HepG2 (cell line): Measurements from ENCODE around the gene IFIH1. TPM values are rescaled to one million over a fixed set of nuclear protein-coding genes. Genes with fewer than 3 reads are reported as not detected.

ENCODE experiments used
- ADNP ChIP-seq: sonication (generic); formaldehyde crosslinking; IDR thresholded peaks from 2 replicates; pipeline ENCODE4 v1.4.0; 2020; ENCODE audit warnings: missing genetic modification reagents
- CHCHD3 ChIP-seq: sonication (generic); formaldehyde crosslinking; IDR thresholded peaks from 2 replicates; pipeline ENCODE4 v1.8.0; 2022; ENCODE audit warnings: mild to moderate bottlenecking, missing genetic modification reagents, moderate library complexity
- DR1 ChIP-seq: sonication (generic); formaldehyde crosslinking; IDR thresholded peaks from 2 replicates; pipeline ENCODE4 v1.8.0; 2021; ENCODE audit warnings: mild to moderate bottlenecking, missing genetic modification reagents, inconsistent platforms
- NR2F1 ChIP-seq, 2 experiments: fragments of 450-650 bp in 1 of 2; formaldehyde crosslinking in 1 of 2; IDR thresholded peaks; 2 replicates each; pipeline versions ENCODE4 v1.5.0 to v1.6.1; 2016 to 2020; ENCODE audit warnings: mild to moderate bottlenecking in 1 of 2, missing compliant biosample characterization in 1 of 2, missing genetic modification reagents in 1 of 2, moderate library complexity in 1 of 2
- PCBP2 ChIP-seq: fragments of 200-400 bp; formaldehyde crosslinking; optimal IDR thresholded peaks from 2 replicates; pipeline ENCODE3; 2018; ENCODE audit warnings: low read length, low read depth; ENCODE audit not compliant: poor library complexity, severe bottlenecking
- TCF7L2 ChIP-seq: IDR thresholded peaks from 2 replicates; pipeline ENCODE4 v1.6.1; 2011; ENCODE audit warnings: mild to moderate bottlenecking, low read depth, low read length, moderate library complexity
- TGIF2 ChIP-seq: IDR thresholded peaks from 2 replicates; pipeline ENCODE4 v1.6.1; 2016; ENCODE audit warnings: control low read depth, missing compliant biosample characterization
- TOPORS ChIP-seq: sonication (generic); formaldehyde crosslinking; IDR thresholded peaks from 2 replicates; pipeline ENCODE4 v1.8.0; 2023; ENCODE audit warnings: mild to moderate bottlenecking, missing genetic modification reagents
- XBP1 ChIP-seq: sonication (generic); formaldehyde crosslinking; IDR thresholded peaks from 2 replicates; pipeline ENCODE4 v1.5.0; 2020; ENCODE audit warnings: missing genetic modification reagents
- ZNF441 ChIP-seq: sonication (generic); formaldehyde crosslinking; IDR thresholded peaks from 2 replicates; pipeline ENCODE4 v1.7.0; 2021; ENCODE audit warnings: missing genetic modification reagents, borderline replicate concordance
- ZNF672 ChIP-seq: sonication (generic); formaldehyde crosslinking; IDR thresholded peaks from 2 replicates; pipeline ENCODE4 v1.8.1; 2022; ENCODE audit warnings: missing genetic modification reagents
- ZSCAN29 ChIP-seq: sonication (generic); formaldehyde crosslinking; conservative IDR thresholded peaks from 2 replicates; pipeline ENCODE4 v1.4.0; 2020; ENCODE audit warnings: mild to moderate bottlenecking, missing genetic modification reagents
- polyA plus RNA-seq, 8 experiments: library from polyadenylated mRNA; depleted of rRNA in 3 of 8; stranded (reverse) in 7 of 8; unstranded in 1 of 8; fragments of >200 nt; fragmentation: Illumina TruSeq in 4 of 8; extraction: Trizol in 4 of 8; gene quantifications; 2 replicates each; pipeline versions ENCODE4 v1.2.1 to v1.2.3, GENCODE V29; 2011 to 2016; ENCODE audit warnings: low read depth in 4 of 8, missing spikeins in 1 of 8, mixed read lengths in 1 of 8; ENCODE audit not compliant: insufficient read depth in 1 of 8
- total RNA-seq, 5 experiments: library from RNA; depleted of rRNA; stranded (reverse); fragments of >200 nt; fragmentation: Illumina TruSeq; extraction: Trizol; gene quantifications; 2 replicates each; pipeline ENCODE4 v1.2.3, GENCODE V29; 2016; ENCODE audit warnings: low read depth in 1 of 5
- TF ChIP-seq, protein P1 (sequence below): sonication (generic); formaldehyde crosslinking; IDR thresholded peaks from 2 replicates; pipeline ENCODE4 v1.4.0; 2020; ENCODE audit warnings: missing genetic modification reagents, mild to moderate bottlenecking, borderline replicate concordance
- TF ChIP-seq, protein P2 (sequence below): sonication (generic); formaldehyde crosslinking; IDR thresholded peaks from 2 replicates; pipeline ENCODE4 v1.4.0; 2020; ENCODE audit warnings: missing genetic modification reagents
- TF ChIP-seq, protein P3 (sequence below): sonication (generic); formaldehyde crosslinking; IDR thresholded peaks from 2 replicates; pipeline ENCODE4 v1.5.1; 2020; ENCODE audit warnings: missing genetic modification reagents, mild to moderate bottlenecking, borderline replicate concordance
- TF ChIP-seq, protein P4 (sequence below): sonication (generic); formaldehyde crosslinking; IDR thresholded peaks from 2 replicates; pipeline ENCODE4 v1.4.0; 2020; ENCODE audit warnings: missing genetic modification reagents
- TF ChIP-seq, protein P5 (sequence below): IDR thresholded peaks from 2 replicates; pipeline ENCODE4 v1.6.1; 2016; ENCODE audit warnings: low read depth, control low read depth

Gene IFIH1
- total and polyA plus RNA-seq, 2 of the 13 experiments (the other 11 are each of a cell fraction or from before 2014, with no cell fraction given): 1.5 to 11.5 TPM

DNA sequence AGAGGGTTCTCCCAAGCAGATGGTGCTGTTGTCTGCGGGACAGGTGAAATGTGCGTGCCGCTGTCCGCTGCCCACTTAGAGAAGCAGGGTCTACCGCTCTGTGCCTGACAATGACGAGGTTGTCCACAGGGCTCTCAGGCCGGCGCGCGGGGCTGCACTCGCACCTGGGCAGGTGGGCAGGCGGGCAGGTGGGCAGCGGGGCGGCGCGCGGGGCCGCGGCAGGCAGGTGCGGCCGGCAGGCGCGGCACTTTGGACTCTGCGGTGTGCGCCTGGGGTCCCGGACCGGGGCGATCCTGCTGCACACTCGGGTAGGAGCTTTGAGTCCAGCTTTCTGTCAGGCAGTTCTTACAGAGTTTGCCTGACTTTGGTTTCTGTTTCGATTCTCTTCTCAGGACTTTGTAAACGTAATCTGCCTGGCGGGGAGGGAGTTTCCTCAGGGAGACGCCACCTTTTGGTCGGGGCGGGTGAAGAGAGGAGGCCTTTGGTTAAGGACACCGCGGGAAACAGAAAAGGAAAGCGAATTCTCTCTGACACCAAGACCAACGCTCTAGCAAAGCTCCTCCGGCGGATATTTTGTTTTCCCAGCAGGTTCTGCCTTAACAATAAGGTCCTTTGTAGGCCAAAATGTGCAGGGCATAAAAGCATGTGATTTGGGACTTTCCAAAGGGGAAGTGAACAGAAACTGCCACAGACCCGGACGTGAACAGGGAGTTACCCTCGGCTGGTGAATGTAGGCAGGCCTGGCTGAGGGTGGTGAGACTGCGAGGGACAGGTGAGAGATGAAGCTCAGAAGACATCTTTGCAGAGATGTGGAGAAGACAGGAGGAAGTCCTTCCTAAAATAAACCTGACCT lies at the start of gene IFIH1 (continued):
- TF ChIP-seq ZNF441 (CRISPR knock-in tag) (no peak), ZSCAN29 (no peak), TOPORS (CRISPR knock-in tag) (peak; percentile 85), ADNP (CRISPR knock-in tag) (no peak), NR2F1 (CRISPR knock-in tag; IDR thresholded peaks at IDR 0.05) (no peak), CHCHD3 (no peak), PCBP2 (no peak), TCF7L2 (no peak), XBP1 (CRISPR knock-in tag) (no peak), ZNF672 (CRISPR knock-in tag) (no peak), DR1 (CRISPR knock-in tag) (no peak), TGIF2 (CRISPR knock-in tag) (no peak)
- TF ChIP-seq, protein P1, sequence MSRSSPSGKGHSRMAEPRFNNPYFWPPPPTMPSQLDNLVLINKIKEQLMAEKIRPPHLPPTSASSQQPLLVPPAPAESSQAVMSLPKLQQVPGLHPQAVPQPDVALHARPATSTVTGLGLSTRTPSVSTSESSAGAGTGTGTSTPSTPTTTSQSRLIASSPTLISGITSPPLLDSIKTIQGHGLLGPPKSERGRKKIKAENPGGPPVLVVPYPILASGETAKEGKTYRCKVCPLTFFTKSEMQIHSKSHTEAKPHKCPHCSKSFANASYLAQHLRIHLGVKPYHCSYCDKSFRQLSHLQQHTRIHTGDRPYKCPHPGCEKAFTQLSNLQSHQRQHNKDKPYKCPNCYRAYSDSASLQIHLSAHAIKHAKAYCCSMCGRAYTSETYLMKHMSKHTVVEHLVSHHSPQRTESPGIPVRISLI: no peak
- TF ChIP-seq, protein P2, sequence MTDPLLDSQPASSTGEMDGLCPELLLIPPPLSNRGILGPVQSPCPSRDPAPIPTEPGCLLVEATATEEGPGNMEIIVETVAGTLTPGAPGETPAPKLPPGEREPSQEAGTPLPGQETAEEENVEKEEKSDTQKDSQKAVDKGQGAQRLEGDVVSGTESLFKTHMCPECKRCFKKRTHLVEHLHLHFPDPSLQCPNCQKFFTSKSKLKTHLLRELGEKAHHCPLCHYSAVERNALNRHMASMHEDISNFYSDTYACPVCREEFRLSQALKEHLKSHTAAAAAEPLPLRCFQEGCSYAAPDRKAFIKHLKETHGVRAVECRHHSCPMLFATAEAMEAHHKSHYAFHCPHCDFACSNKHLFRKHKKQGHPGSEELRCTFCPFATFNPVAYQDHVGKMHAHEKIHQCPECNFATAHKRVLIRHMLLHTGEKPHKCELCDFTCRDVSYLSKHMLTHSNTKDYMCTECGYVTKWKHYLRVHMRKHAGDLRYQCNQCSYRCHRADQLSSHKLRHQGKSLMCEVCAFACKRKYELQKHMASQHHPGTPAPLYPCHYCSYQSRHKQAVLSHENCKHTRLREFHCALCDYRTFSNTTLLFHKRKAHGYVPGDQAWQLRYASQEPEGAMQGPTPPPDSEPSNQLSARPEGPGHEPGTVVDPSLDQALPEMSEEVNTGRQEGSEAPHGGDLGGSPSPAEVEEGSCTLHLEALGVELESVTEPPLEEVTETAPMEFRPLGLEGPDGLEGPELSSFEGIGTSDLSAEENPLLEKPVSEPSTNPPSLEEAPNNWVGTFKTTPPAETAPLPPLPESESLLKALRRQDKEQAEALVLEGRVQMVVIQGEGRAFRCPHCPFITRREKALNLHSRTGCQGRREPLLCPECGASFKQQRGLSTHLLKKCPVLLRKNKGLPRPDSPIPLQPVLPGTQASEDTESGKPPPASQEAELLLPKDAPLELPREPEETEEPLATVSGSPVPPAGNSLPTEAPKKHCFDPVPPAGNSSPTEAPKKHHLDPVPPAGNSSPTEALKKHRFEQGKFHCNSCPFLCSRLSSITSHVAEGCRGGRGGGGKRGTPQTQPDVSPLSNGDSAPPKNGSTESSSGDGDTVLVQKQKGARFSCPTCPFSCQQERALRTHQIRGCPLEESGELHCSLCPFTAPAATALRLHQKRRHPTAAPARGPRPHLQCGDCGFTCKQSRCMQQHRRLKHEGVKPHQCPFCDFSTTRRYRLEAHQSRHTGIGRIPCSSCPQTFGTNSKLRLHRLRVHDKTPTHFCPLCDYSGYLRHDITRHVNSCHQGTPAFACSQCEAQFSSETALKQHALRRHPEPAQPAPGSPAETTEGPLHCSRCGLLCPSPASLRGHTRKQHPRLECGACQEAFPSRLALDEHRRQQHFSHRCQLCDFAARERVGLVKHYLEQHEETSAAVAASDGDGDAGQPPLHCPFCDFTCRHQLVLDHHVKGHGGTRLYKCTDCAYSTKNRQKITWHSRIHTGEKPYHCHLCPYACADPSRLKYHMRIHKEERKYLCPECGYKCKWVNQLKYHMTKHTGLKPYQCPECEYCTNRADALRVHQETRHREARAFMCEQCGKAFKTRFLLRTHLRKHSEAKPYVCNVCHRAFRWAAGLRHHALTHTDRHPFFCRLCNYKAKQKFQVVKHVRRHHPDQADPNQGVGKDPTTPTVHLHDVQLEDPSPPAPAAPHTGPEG (CRISPR knock-in tag): no peak
- TF ChIP-seq, protein P3, sequence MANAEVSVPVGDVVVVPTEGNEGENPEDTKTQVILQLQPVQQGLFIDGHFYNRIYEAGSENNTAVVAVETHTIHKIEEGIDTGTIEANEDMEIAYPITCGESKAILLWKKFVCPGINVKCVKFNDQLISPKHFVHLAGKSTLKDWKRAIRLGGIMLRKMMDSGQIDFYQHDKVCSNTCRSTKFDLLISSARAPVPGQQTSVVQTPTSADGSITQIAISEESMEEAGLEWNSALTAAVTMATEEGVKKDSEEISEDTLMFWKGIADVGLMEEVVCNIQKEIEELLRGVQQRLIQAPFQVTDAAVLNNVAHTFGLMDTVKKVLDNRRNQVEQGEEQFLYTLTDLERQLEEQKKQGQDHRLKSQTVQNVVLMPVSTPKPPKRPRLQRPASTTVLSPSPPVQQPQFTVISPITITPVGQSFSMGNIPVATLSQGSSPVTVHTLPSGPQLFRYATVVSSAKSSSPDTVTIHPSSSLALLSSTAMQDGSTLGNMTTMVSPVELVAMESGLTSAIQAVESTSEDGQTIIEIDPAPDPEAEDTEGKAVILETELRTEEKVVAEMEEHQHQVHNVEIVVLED (CRISPR knock-in tag): no peak
- TF ChIP-seq, protein P4, sequence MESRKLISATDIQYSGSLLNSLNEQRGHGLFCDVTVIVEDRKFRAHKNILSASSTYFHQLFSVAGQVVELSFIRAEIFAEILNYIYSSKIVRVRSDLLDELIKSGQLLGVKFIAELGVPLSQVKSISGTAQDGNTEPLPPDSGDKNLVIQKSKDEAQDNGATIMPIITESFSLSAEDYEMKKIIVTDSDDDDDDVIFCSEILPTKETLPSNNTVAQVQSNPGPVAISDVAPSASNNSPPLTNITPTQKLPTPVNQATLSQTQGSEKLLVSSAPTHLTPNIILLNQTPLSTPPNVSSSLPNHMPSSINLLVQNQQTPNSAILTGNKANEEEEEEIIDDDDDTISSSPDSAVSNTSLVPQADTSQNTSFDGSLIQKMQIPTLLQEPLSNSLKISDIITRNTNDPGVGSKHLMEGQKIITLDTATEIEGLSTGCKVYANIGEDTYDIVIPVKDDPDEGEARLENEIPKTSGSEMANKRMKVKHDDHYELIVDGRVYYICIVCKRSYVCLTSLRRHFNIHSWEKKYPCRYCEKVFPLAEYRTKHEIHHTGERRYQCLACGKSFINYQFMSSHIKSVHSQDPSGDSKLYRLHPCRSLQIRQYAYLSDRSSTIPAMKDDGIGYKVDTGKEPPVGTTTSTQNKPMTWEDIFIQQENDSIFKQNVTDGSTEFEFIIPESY: no peak
- TF ChIP-seq, protein P5, sequence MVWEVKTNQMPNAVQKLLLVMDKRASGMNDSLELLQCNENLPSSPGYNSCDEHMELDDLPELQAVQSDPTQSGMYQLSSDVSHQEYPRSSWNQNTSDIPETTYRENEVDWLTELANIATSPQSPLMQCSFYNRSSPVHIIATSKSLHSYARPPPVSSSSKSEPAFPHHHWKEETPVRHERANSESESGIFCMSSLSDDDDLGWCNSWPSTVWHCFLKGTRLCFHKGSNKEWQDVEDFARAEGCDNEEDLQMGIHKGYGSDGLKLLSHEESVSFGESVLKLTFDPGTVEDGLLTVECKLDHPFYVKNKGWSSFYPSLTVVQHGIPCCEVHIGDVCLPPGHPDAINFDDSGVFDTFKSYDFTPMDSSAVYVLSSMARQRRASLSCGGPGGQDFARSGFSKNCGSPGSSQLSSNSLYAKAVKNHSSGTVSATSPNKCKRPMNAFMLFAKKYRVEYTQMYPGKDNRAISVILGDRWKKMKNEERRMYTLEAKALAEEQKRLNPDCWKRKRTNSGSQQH (CRISPR knock-in tag): no peak
